Naive thymus-derived CD4-positive, alpha-beta T cell (primary cell): ENCODE measurements around the gene YY1AP1. TPM values are rescaled to one million over a fixed set of nuclear protein-coding genes. Genes with fewer than 3 reads are reported as not detected.
"Not testable (repeated sequence)": the region's sequence is repeated elsewhere in the genome, so short reads cannot be mapped to it uniquely, and the experiment has no call there.

Experiments used
- ATAC-seq: fragments of 150-1000 bp; cut with Tn5 transposase; 2 replicates; pipeline ENCODE4 v1.10.0; 2021; ENCODE audit warnings: mild to moderate bottlenecking, moderate library complexity
- CTCF ChIA-PET: fragments of 350-600 bp; sonication (Branson Sonifier 250); formaldehyde crosslinking; loops from one replicate; lab custom pipeline; 2021; ENCODE audit warnings: antibody characterized with exemption; lab: Charles Lee
- POLR2A ChIA-PET: fragments of 350-600 bp; sonication (Branson Sonifier 250); formaldehyde crosslinking; loops from one replicate; lab custom pipeline; 2021; ENCODE audit warnings: antibody characterized with exemption, inconsistent platforms; lab: Charles Lee
- DNase-seq, 9 donors: peaks; one replicate each; pipeline versions ENCODE4 v3.0.0 to v3.0.0-alpha.2; 2020 to 2022; ENCODE audit warnings: mixed read lengths in 1 of 9
- H3K27ac ChIP-seq: one replicate; pipeline ENCODE4 v1.7.0; 2013; ENCODE audit warnings: mild to moderate bottlenecking, low read depth, low read length, moderate library complexity
- H3K27me3 ChIP-seq, 2 donors: one replicate each; pipeline ENCODE4 v1.7.0; 2013; ENCODE audit warnings: low read length in 2 of 2, mild to moderate bottlenecking in 2 of 2, moderate library complexity in 2 of 2; ENCODE audit not compliant: control insufficient read depth in 2 of 2, insufficient read depth in 2 of 2
- H3K36me3 ChIP-seq, 3 experiments: 1 replicate in 2 of 3; 2 replicates in 1 of 3; pipeline ENCODE4 v1.7.0; 2013; ENCODE audit warnings: low read length in 3 of 3, mild to moderate bottlenecking in 3 of 3, moderate library complexity in 1 of 3; ENCODE audit not compliant: insufficient read depth in 3 of 3, control insufficient read depth in 2 of 3
- H3K4me1 ChIP-seq, 2 donors: one replicate each; pipeline ENCODE4 v1.7.0; 2013; ENCODE audit warnings: low read length in 2 of 2, mild to moderate bottlenecking in 2 of 2, moderate library complexity in 1 of 2; ENCODE audit not compliant: control insufficient read depth in 2 of 2, insufficient read depth in 2 of 2
- H3K4me3 ChIP-seq: 2 replicates; pipeline ENCODE4 v1.7.0; 2013; ENCODE audit warnings: mild to moderate bottlenecking, low read length
- H3K9me3 ChIP-seq, 3 experiments: 1 replicate in 2 of 3; 2 replicates in 1 of 3; pipeline ENCODE4 v1.7.0; 2013; ENCODE audit warnings: low read length in 3 of 3; ENCODE audit not compliant: control insufficient read depth in 2 of 3
- H3K27ac Mint-ChIP-seq, 9 donors: one replicate each; pipeline ENCODE4 v1.8.0; 2020 to 2022; ENCODE audit warnings: mixed read lengths in 9 of 9, mild to moderate bottlenecking in 8 of 9, moderate library complexity in 5 of 9, inconsistent platforms in 2 of 9
- H3K27me3 Mint-ChIP-seq, 5 donors: one replicate each; pipeline ENCODE4 v1.8.0; 2021 to 2022; ENCODE audit warnings: mixed read lengths in 5 of 5, mild to moderate bottlenecking in 1 of 5
- H3K36me3 Mint-ChIP-seq, 5 donors: one replicate each; pipeline ENCODE4 v1.8.0; 2020 to 2022; ENCODE audit warnings: mixed read lengths in 5 of 5, mild to moderate bottlenecking in 3 of 5, inconsistent platforms in 1 of 5
- H3K4me1 Mint-ChIP-seq, 7 donors: one replicate each; pipeline ENCODE4 v1.8.0; 2020 to 2022; ENCODE audit warnings: mixed read lengths in 7 of 7, mild to moderate bottlenecking in 3 of 7, inconsistent platforms in 1 of 7
- H3K4me3 Mint-ChIP-seq, 10 donors: one replicate each; pipeline ENCODE4 v1.8.0; 2020 to 2022; ENCODE audit warnings: mild to moderate bottlenecking in 10 of 10, mixed read lengths in 10 of 10, moderate library complexity in 6 of 10, inconsistent platforms in 2 of 10
- H3K9me3 Mint-ChIP-seq, 11 donors: one replicate each; pipeline ENCODE4 v1.8.0; 2020 to 2022; ENCODE audit warnings: mixed read lengths in 11 of 11, mild to moderate bottlenecking in 4 of 11, inconsistent platforms in 1 of 11, moderate library complexity in 1 of 11
- intact Hi-C, 2 donors: fragments of 100-400 bp; cut with micrococcal nuclease; formaldehyde crosslinking; loops; one replicate each; pipeline ENCODE4 v1.15.1; 2023
- polyA plus RNA-seq, 2 donors: library from polyadenylated mRNA; unstranded; fragments of 300-500 nt; fragmentation: Illumina TruSeq; gene quantifications; one replicate each; pipeline ENCODE4 v1.2.3, GENCODE V29; 2021
- total RNA-seq, 6 experiments: library from RNA in 5 of 6; stranded (reverse) in 5 of 6; gene quantifications; 1 replicate in 5 of 6; 2 replicates in 1 of 6; pipeline ENCODE4 v1.2.3 and lab custom pipeline; 2021 to 2026

YY1AP1 gene
- total and polyA plus RNA-seq, 7 experiments from 2014 or later: 37.4 to 130 (median 82.8) TPM

GRCh38 chr1:155697616-155698015 is 9.0 kb upstream of the YY1AP1 start:
- peak overlapping the region in 2 of 9 donors; percentile 32 to 77 for H3K27ac Mint-ChIP-seq
- DNase-seq, POLR2A ChIA-PET, H3K27me3 Mint-ChIP-seq, H3K9me3 Mint-ChIP-seq, H3K4me3 Mint-ChIP-seq, CTCF ChIA-PET, intact Hi-C loops, H3K27me3 ChIP-seq, H3K27ac ChIP-seq, ATAC-seq, H3K4me3 ChIP-seq, H3K9me3 ChIP-seq, H3K36me3 ChIP-seq, H3K4me1 ChIP-seq: not testable (repeated sequence)
- peaks cover 0 to 36% (median 14%) of the 10 kb centered on the region in 5 donors for H3K36me3 Mint-ChIP-seq
- peaks cover 32 to 79% (median 69%) of the 10 kb centered on the region in 7 donors for H3K4me1 Mint-ChIP-seq

GRCh38 chr1:155697046-155697445 is 8.5 kb upstream of the YY1AP1 start:
- Histone ChIP-seq H3K27me3 (no peaks in the 10 kb centered on the region), H3K36me3 (no peaks in the 10 kb centered on the region), H3K9me3 (no peaks in the 10 kb centered on the region), H3K4me3 (no peak overlapping the region), H3K4me1 (peaks cover 4 to 5% of the 10 kb centered on the region in 2 donors), H3K27ac (no peak overlapping the region)
- CTCF ChIA-PET: interaction anchor here (0.7 kb wide), 1 partner anchor 17 kb away, joined by 3 read pairs; no protein-coding TSS in a partner anchor
- Mint-ChIP-seq H3K36me3 (peaks cover 0 to 41% (median 20%) of the 10 kb centered on the region in 5 donors), H3K4me3 (no peak overlapping the region), H3K4me1 (peaks cover 33 to 80% (median 73%) of the 10 kb centered on the region in 7 donors), H3K9me3 (no peaks in the 10 kb centered on the region), H3K27me3 (no peaks in the 10 kb centered on the region), H3K27ac (peak overlapping the region in 2 of 9 donors; percentile 34 to 77)
- POLR2A ChIA-PET: no interaction called here
- no peak for DNase-seq
- no peak for ATAC-seq
- intact Hi-C loops: no loop called here

GRCh38 chr1:155696524-155696923 is 8.0 kb upstream of the YY1AP1 start:
- intact Hi-C loops: no loop called here

GRCh38 chr1:155695608-155696007 is 7.0 kb upstream of the YY1AP1 start:
- Histone ChIP-seq H3K27ac (no peak overlapping the region), H3K4me3 (no peak overlapping the region), H3K9me3 (no peaks in the 10 kb centered on the region), H3K36me3 (no peaks in the 10 kb centered on the region), H3K27me3 (no peaks in the 10 kb centered on the region), H3K4me1 (peaks cover 5% of the 10 kb centered on the region in 2 donors)
- H3K27ac Mint-ChIP-seq: no peak overlapping the region
- DNase-seq: no peak
- ATAC-seq: no peak
- peaks cover 0 to 3% (median 0%) of the 10 kb centered on the region in 11 donors for H3K9me3 Mint-ChIP-seq
- H3K36me3 Mint-ChIP-seq: peaks cover 0 to 52% (median 29%) of the 10 kb centered on the region in 5 donors
- ChIA-PET CTCF (no interaction called here), POLR2A (interaction anchor here (1.6 kb wide), 1 partner anchor 18 kb away, joined by 4 read pairs; no protein-coding TSS in a partner anchor)
- intact Hi-C loops: no loop called here
- H3K4me1 Mint-ChIP-seq: peaks cover 37 to 95% (median 86%) of the 10 kb centered on the region in 7 donors
- peak overlapping the region in 2 of 10 donors; percentile 46 to 62 for H3K4me3 Mint-ChIP-seq
- H3K27me3 Mint-ChIP-seq: no peaks in the 10 kb centered on the region

More at GRCh38 chr1:155696524-155696923, 8.0 kb upstream of the YY1AP1 start:
- Mint-ChIP-seq H3K4me1 (peaks cover 33 to 86% (median 79%) of the 10 kb centered on the region in 7 donors), H3K36me3 (peaks cover 0 to 46% (median 25%) of the 10 kb centered on the region in 5 donors), H3K9me3 (no peaks in the 10 kb centered on the region), H3K4me3 (peak overlapping the region in 1 of 10 donors; percentile 62), H3K27me3 (no peaks in the 10 kb centered on the region), H3K27ac (peak overlapping the region in 1 of 9 donors; percentile 9)
- ATAC-seq (no peak), DNase-seq (no peak)
- Histone ChIP-seq H3K27ac (no peak overlapping the region), H3K4me3 (no peak overlapping the region), H3K4me1 (peaks cover 4 to 5% of the 10 kb centered on the region in 2 donors), H3K27me3 (no peaks in the 10 kb centered on the region), H3K36me3 (no peaks in the 10 kb centered on the region), H3K9me3 (no peaks in the 10 kb centered on the region)
- CTCF ChIA-PET: interaction anchor here (0.7 kb wide), 1 partner anchor 16 kb away, joined by 3 read pairs; no protein-coding TSS in a partner anchor
- POLR2A ChIA-PET: no interaction called here

- H3K4me1 ChIP-seq: peaks cover 7 to 8% of the 10 kb centered on the region in 2 donors
- H3K4me3 ChIP-seq: no peak overlapping the region
- ChIA-PET CTCF (no interaction called here), POLR2A (interaction anchor here (1.5 to 1.6 kb wide), 2 partner anchors 10 to 19 kb away, joined by 4 to 5 read pairs; no protein-coding TSS in a partner anchor)
- H3K9me3 ChIP-seq: no peaks in the 10 kb centered on the region
- H3K27me3 ChIP-seq: no peaks in the 10 kb centered on the region
- no peak overlapping the region for H3K27ac ChIP-seq
- Mint-ChIP-seq H3K36me3 (peaks cover 0 to 52% (median 29%) of the 10 kb centered on the region in 5 donors), H3K4me3 (peak overlapping the region in 3 of 10 donors; percentile 19 to 62 (median 46)), H3K4me1 (peaks cover 37 to 96% (median 88%) of the 10 kb centered on the region in 7 donors), H3K27ac (no peak overlapping the region), H3K9me3 (peaks cover 0 to 3% (median 0%) of the 10 kb centered on the region in 11 donors), H3K27me3 (no peaks in the 10 kb centered on the region)
- no peak for DNase-seq
- no peaks in the 10 kb centered on the region for H3K36me3 ChIP-seq
- intact Hi-C loops: no loop called here
- ATAC-seq: no peak
Measured at GRCh38 chr1:155695072-155695471, 6.5 kb upstream of the YY1AP1 start.

- intact Hi-C loops: no loop called here
Measured at GRCh38 chr1:155694167-155694566, 5.6 kb upstream of the YY1AP1 start.

More at GRCh38 chr1:155694167-155694566, 5.6 kb upstream of the YY1AP1 start:
- Mint-ChIP-seq H3K36me3 (peaks cover 0 to 52% (median 29%) of the 10 kb centered on the region in 5 donors), H3K9me3 (peaks cover 0 to 3% (median 0%) of the 10 kb centered on the region in 11 donors), H3K27me3 (no peaks in the 10 kb centered on the region), H3K27ac (no peak overlapping the region), H3K4me1 (peaks cover 40 to 98% (median 87%) of the 10 kb centered on the region in 7 donors), H3K4me3 (peak overlapping the region in 2 of 10 donors; percentile 10 to 37)
- ATAC-seq (no peak), DNase-seq (no peak)
- peaks cover 0 to 1% (median 0%) of the 10 kb centered on the region in 3 experiments for H3K36me3 ChIP-seq
- ChIA-PET POLR2A (interaction anchor here (0.6 to 1.5 kb wide), 3 partner anchors 9 to 1158 kb away, joined by 4 to 5 read pairs (median 4); no protein-coding TSS in a partner anchor), CTCF (no interaction called here)
- H3K4me3 ChIP-seq: no peak overlapping the region
- H3K27me3 ChIP-seq: no peaks in the 10 kb centered on the region
- peaks cover 8 to 12% of the 10 kb centered on the region in 2 donors for H3K4me1 ChIP-seq
- H3K27ac ChIP-seq: no peak overlapping the region
- no peaks in the 10 kb centered on the region for H3K9me3 ChIP-seq
